ENCODE measurements around the gene SYNE2.

The SYNE2 gene

GRCh38 chr14:63905370-63905769 lies 52.6 kb downstream of the SYNE2 start:
- TF ChIP-seq, protein P1, sequence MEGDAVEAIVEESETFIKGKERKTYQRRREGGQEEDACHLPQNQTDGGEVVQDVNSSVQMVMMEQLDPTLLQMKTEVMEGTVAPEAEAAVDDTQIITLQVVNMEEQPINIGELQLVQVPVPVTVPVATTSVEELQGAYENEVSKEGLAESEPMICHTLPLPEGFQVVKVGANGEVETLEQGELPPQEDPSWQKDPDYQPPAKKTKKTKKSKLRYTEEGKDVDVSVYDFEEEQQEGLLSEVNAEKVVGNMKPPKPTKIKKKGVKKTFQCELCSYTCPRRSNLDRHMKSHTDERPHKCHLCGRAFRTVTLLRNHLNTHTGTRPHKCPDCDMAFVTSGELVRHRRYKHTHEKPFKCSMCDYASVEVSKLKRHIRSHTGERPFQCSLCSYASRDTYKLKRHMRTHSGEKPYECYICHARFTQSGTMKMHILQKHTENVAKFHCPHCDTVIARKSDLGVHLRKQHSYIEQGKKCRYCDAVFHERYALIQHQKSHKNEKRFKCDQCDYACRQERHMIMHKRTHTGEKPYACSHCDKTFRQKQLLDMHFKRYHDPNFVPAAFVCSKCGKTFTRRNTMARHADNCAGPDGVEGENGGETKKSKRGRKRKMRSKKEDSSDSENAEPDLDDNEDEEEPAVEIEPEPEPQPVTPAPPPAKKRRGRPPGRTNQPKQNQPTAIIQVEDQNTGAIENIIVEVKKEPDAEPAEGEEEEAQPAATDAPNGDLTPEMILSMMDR (conservative IDR thresholded peaks at IDR 0.05), result no peak
- no peak overlapping the region for H3K27ac ChIP-seq

- no peak overlapping the region for H3K27ac ChIP-seq
- TF ChIP-seq, protein P1 (conservative IDR thresholded peaks at IDR 0.05), result no peak
Measured at GRCh38 chr14:63908667-63909264, 56.0 kb downstream of the SYNE2 start.

- H3K27ac ChIP-seq, result no peak overlapping the region
- TF ChIP-seq, protein P1 (conservative IDR thresholded peaks at IDR 0.05), result no peak
Measured at GRCh38 chr14:63909984-63910383, 57.2 kb downstream of the SYNE2 start.

DNA sequence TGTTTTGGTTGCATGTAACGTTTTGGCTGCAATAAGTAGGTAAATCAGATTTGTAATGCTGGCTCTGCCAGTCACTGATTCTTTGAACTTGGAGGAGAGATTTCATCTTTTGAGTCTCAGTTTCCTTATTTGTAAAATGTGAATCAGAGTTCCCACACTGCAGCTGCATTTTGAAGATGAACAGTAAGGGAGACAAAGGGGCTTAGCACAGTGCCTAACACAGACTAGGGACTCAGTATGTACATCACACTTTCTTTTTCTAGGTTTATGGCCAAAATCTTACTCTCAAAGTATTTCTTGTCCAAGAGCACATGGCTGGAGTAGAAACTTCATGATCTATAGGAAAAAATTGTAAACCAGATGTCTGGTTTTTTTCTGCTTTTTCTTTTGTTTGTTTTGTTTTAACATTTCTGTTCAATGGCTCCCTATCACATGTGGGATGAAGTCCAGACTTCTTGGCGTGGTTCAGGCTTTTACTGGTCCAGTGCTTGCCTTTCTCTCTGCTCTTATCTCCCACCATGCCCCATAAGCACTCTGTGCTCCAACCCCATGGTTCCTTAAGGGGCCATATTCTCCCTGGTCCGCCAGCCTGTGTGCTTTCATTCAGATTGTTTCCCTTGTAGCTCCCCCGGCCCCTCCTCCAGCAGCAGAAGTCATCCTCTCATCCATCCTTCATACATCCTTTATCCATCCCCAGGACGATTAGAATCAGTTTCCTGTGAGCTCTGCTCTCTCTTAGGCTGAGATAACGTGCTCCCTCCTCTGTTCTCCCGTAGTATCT lies 58.0 kb downstream of the SYNE2 start:
- H3K27ac ChIP-seq, result no peak overlapping the region
- TF ChIP-seq, protein P1 (conservative IDR thresholded peaks at IDR 0.05), result no peak

DNA sequence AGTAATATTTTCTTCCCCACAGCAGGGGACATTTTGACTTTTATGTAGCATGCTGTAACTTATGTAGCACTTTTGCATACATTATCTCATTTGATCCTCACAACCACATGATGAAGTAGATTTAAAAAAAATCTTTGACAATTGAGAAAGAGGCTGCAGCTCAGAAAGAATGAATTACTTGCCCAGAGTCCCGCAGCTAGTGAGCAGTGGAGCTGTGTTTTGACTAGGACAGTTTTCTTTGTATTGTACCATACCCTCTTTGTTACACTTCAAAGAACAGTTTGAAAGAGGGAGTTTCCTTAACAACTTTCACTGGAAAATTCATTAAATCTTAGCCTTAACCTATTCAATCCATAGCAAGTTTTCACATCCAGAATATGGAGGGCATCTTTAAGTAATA lies 58.6 kb downstream of the SYNE2 start:
- no peak overlapping the region for H3K27ac ChIP-seq
- TF ChIP-seq, protein P1 (conservative IDR thresholded peaks at IDR 0.05), result no peak

DNA sequence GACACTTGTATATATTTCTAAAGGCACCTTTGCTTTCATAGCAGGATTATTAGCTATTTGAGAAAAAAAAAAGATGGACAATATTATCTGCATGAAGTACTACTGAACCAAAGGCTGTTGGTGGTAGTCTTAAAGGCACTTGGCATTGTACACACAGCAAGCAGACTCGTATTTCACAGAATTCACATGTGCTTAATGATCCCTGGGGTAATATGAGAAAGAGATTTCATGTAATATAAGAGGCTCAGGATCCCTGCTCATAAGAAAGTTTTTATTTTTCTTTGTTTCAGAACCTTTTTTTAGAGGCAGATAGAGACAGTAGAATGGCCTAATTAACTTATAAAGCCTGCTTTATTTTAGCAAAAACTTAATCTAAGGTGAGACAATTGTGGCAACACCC lies 59.5 kb downstream of the SYNE2 start:
- H3K27ac ChIP-seq, result no peak overlapping the region
- TF ChIP-seq, protein P1 (conservative IDR thresholded peaks at IDR 0.05), result no peak

DNA sequence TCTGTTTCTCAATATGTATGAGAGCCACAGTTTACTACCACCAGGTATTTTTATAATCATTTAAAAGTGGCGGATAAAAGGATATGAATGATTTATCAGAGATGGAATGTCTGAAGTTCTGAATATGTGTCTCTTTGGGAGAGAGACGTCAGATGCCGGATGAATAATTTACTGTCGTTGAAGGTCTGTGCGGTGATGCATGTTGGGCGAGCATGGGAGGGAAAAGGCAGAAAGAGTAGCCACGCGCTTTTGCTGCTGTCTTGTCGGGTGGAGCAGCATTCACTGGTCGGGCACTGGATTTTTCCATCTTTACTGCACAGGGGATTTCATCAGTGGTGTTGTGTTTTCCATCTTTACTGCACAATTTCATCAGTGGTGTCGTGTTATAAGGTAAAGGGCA lies 65.6 kb downstream of the SYNE2 start:
- TF ChIP-seq, protein P1 (conservative IDR thresholded peaks at IDR 0.05), result no peak

More for the DNA sequence above, 65.6 kb downstream of the SYNE2 start:
- no peak overlapping the region for H3K27ac ChIP-seq
